HepG2 (cell line): ENCODE results near the gene IGF2BP3. TPM values are rescaled to one million over a fixed set of nuclear protein-coding genes. Genes with fewer than 3 reads are reported as not detected.

Experiments used
- CAMTA2 ChIP-seq: sonication (generic); formaldehyde crosslinking; IDR thresholded peaks from 2 replicates; pipeline ENCODE4 v1.4.0; 2020; ENCODE audit warnings: mild to moderate bottlenecking, missing genetic modification reagents, borderline replicate concordance
- CSRNP2 ChIP-seq: sonication (generic); formaldehyde crosslinking; conservative IDR thresholded peaks from 2 replicates; pipeline ENCODE4 v1.8.0; 2022; ENCODE audit warnings: low read depth, missing genetic modification reagents
- EHMT2 ChIP-seq: fragments of 200-600 bp; sonication (generic); IDR thresholded peaks from 2 replicates; pipeline ENCODE4 v1.7.0; 2017; ENCODE audit warnings: antibody characterized with exemption, low read depth, low read length, borderline replicate concordance
- MXD4 ChIP-seq: IDR thresholded peaks from 2 replicates; pipeline ENCODE4 v1.6.1; 2016; ENCODE audit warnings: mild to moderate bottlenecking, missing biosample characterization, missing genetic modification reagents
- PHF8 ChIP-seq: sonication (generic); formaldehyde crosslinking; IDR thresholded peaks from 2 replicates; pipeline ENCODE4 v1.5.0; 2020; ENCODE audit warnings: missing genetic modification reagents
- SAP130 ChIP-seq: IDR thresholded peaks from 2 replicates; pipeline ENCODE4 v1.6.1; 2016; ENCODE audit warnings: low read depth
- SETDB1 ChIP-seq: sonication (generic); formaldehyde crosslinking; IDR thresholded peaks from 2 replicates; pipeline ENCODE4 v1.5.1; 2020; ENCODE audit warnings: missing genetic modification reagents, mild to moderate bottlenecking, borderline replicate concordance
- SIX1 ChIP-seq: sonication (generic); formaldehyde crosslinking; IDR thresholded peaks from 2 replicates; pipeline ENCODE4 v1.4.0; 2020; ENCODE audit warnings: missing genetic modification reagents, borderline replicate concordance
- SNAPC2 ChIP-seq: sonication (generic); formaldehyde crosslinking; IDR thresholded peaks from 2 replicates; pipeline ENCODE4 v1.8.1; 2022; ENCODE audit warnings: mild to moderate bottlenecking, missing genetic modification reagents
- TEAD2 ChIP-seq: sonication (generic); formaldehyde crosslinking; IDR thresholded peaks from 2 replicates; pipeline ENCODE4 v1.9.0; 2021; ENCODE audit warnings: missing genetic modification reagents
- ZFP1 ChIP-seq: IDR thresholded peaks from 2 replicates; pipeline ENCODE4 v1.6.1; 2016
- ZNF235 ChIP-seq: sonication (generic); formaldehyde crosslinking; IDR thresholded peaks from 2 replicates; pipeline ENCODE4 v1.8.1; 2023; ENCODE audit warnings: mild to moderate bottlenecking, missing genetic modification reagents, borderline replicate concordance
- ZNF253 ChIP-seq: sonication (generic); formaldehyde crosslinking; IDR thresholded peaks from 2 replicates; pipeline ENCODE4 v1.8.0; 2022; ENCODE audit warnings: mild to moderate bottlenecking, missing genetic modification reagents, borderline replicate concordance
- ZNF468 ChIP-seq: sonication (generic); formaldehyde crosslinking; IDR thresholded peaks from 2 replicates; pipeline ENCODE4 v1.8.0; 2022; ENCODE audit warnings: mild to moderate bottlenecking, moderate library complexity, missing genetic modification reagents
- ZNF552 ChIP-seq: sonication (generic); formaldehyde crosslinking; IDR thresholded peaks from 2 replicates; pipeline ENCODE4 v1.9.0; 2022; ENCODE audit warnings: missing genetic modification reagents, mild to moderate bottlenecking, borderline replicate concordance
- polyA plus RNA-seq, 8 experiments: library from polyadenylated mRNA; depleted of rRNA in 3 of 8; stranded (reverse) in 7 of 8; unstranded in 1 of 8; fragments of >200 nt; fragmentation: Illumina TruSeq in 4 of 8; extraction: Trizol in 4 of 8; gene quantifications; 2 replicates each; pipeline versions ENCODE4 v1.2.1 to v1.2.3, GENCODE V29; 2011 to 2016; ENCODE audit warnings: low read depth in 4 of 8, missing spikeins in 1 of 8, mixed read lengths in 1 of 8; ENCODE audit not compliant: insufficient read depth in 1 of 8
- total RNA-seq, 5 experiments: library from RNA; depleted of rRNA; stranded (reverse); fragments of >200 nt; fragmentation: Illumina TruSeq; extraction: Trizol; gene quantifications; 2 replicates each; pipeline ENCODE4 v1.2.3, GENCODE V29; 2016; ENCODE audit warnings: low read depth in 1 of 5
- TF ChIP-seq, protein P1 (sequence below): sonication (generic); formaldehyde crosslinking; IDR thresholded peaks from 2 replicates; pipeline ENCODE4 v1.4.0; 2020; ENCODE audit warnings: missing genetic modification reagents
- TF ChIP-seq, protein P2 (sequence below): IDR thresholded peaks from 2 replicates; pipeline ENCODE4 v1.6.1; 2016; ENCODE audit warnings: mild to moderate bottlenecking, missing biosample characterization, missing genetic modification reagents
- TF ChIP-seq, protein P3 (sequence below): sonication (generic); formaldehyde crosslinking; IDR thresholded peaks from 2 replicates; pipeline ENCODE4 v1.4.0; 2020; ENCODE audit warnings: mild to moderate bottlenecking, missing genetic modification reagents

The IGF2BP3 gene
- total and polyA plus RNA-seq, 2 of the 13 experiments (the other 11 are each of a cell fraction or from before 2014, with no cell fraction given), result 37.7 to 39.5 TPM

GRCh38 chr7:23474094-23474828 is 4.0 kb upstream of the IGF2BP3 start (continued):
- TF ChIP-seq PHF8 (CRISPR knock-in tag) (peak; percentile 79), SETDB1 (CRISPR knock-in tag) (no peak), ZNF468 (CRISPR knock-in tag) (no peak), CAMTA2 (no peak), EHMT2 (no peak; the same call in 1 of the 2 replicates), SNAPC2 (CRISPR knock-in tag) (peak; percentile 90), ZNF235 (CRISPR knock-in tag) (no peak; the same call in 1 of the 2 replicates), CSRNP2 (CRISPR knock-in tag) (no peak; the same call in 1 of the 2 replicates), ZNF552 (CRISPR knock-in tag) (0 out of 2 replicates have a peak, but pooled peaks have one; percentile 31), TEAD2 (CRISPR knock-in tag) (no peak), ZFP1 (CRISPR knock-in tag) (0 out of 2 replicates have a peak, but pooled peaks have one; percentile 60), SAP130 (CRISPR knock-in tag) (peak; percentile 91), MXD4 (peak; percentile 53), SIX1 (CRISPR knock-in tag) (no peak), ZNF253 (peak; percentile 74; the same call in 1 of the 2 replicates)
- TF ChIP-seq, protein P1, sequence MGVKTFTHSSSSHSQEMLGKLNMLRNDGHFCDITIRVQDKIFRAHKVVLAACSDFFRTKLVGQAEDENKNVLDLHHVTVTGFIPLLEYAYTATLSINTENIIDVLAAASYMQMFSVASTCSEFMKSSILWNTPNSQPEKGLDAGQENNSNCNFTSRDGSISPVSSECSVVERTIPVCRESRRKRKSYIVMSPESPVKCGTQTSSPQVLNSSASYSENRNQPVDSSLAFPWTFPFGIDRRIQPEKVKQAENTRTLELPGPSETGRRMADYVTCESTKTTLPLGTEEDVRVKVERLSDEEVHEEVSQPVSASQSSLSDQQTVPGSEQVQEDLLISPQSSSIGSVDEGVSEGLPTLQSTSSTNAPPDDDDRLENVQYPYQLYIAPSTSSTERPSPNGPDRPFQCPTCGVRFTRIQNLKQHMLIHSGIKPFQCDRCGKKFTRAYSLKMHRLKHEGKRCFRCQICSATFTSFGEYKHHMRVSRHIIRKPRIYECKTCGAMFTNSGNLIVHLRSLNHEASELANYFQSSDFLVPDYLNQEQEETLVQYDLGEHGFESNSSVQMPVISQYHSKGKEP (CRISPR knock-in tag), result no peak
- TF ChIP-seq, protein P2, sequence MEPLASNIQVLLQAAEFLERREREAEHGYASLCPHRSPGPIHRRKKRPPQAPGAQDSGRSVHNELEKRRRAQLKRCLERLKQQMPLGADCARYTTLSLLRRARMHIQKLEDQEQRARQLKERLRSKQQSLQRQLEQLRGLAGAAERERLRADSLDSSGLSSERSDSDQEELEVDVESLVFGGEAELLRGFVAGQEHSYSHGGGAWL (CRISPR knock-in tag), result peak; percentile 93
- TF ChIP-seq, protein P3, sequence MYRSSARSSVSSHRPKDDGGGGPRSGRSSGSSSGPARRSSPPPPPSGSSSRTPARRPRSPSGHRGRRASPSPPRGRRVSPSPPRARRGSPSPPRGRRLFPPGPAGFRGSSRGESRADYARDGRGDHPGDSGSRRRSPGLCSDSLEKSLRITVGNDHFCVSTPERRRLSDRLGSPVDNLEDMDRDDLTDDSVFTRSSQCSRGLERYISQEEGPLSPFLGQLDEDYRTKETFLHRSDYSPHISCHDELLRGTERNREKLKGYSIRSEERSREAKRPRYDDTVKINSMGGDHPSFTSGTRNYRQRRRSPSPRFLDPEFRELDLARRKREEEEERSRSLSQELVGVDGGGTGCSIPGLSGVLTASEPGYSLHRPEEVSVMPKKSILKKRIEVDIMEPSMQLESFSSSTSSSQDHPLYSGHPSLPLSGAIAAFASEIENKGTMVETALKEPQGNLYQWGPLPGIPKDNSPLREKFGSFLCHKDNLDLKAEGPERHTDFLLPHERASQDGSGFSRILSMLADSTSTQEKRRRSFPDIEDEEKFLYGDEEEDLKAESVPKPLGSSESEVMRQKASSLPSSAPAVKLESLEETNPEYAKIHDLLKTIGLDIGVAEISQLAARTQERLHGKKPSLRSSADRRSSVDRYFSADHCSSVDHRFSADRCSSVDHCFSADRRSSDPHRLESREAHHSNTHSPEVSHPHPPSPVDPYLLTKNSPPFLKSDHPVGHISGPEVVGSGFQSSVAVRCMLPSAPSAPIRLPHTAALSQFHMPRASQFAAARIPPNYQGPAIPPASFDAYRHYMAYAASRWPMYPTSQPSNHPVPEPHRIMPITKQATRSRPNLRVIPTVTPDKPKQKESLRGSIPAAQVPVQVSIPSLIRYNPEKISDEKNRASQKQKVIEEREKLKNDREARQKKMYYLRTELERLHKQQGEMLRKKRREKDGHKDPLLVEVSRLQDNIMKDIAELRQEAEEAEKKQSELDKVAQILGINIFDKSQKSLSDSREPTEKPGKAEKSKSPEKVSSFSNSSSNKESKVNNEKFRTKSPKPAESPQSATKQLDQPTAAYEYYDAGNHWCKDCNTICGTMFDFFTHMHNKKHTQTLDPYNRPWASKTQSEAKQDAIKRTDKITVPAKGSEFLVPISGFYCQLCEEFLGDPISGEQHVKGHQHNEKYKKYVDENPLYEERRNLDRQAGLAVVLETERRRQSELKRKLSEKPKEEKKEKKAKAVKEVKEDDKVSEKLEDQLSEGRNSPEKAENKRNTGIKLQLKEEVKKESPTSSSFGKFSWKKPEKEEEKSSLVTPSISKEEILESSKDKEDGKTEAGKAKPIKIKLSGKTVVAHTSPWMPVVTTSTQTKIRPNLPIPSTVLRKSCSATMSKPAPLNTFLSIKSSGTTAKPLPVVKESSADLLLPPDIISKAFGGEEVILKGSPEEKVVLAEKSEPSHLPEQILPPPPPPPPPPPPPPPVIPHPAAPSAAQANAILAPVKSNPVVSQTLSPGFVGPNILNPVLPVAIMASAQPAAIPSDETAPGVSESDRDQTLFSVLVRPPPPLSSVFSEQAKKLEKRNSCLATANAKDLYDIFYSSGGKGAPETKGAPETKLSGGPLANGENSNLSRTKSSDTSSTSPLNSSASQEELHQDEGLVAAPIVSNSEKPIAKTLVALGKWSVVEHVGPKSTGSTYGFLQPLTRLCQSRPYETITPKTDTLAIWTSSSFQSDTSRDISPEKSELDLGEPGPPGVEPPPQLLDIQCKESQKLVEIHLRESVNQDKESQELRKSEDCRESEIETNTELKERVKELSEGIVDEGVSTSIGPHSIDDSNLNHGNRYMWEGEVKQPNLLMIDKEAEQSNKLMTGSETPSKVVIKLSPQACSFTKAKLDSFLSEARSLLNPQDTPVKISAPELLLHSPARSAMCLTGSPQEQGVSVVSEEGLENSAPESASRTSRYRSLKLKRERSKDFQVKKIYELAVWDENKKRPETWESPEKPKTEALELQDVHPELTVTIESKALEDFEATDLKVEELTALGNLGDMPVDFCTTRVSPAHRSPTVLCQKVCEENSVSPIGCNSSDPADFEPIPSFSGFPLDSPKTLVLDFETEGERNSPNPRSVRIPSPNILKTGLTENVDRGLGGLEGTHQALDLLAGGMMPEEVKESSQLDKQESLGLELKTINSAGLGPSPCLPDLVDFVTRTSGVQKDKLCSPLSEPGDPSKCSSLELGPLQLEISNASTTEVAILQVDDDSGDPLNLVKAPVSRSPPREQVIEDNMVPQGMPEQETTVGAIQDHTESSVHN, result peak; percentile 27; the same call in 1 of the 2 replicates
